GM23338 (cell line): ENCODE measurements around the gene CCL17.

Source experiments
- EZH2 ChIP-seq: fragments of 200-600 bp; sonication (generic); IDR thresholded peaks from one replicate; pipeline ENCODE4 v1.8.0; 2017; ENCODE audit warnings: antibody characterized with exemption, mild to moderate bottlenecking, low read depth; ENCODE audit not compliant: unreplicated experiment
- EZH2phosphoT487 ChIP-seq: fragments of 200-600 bp; sonication (generic); IDR thresholded peaks from one replicate; pipeline ENCODE4 v1.8.1; 2018; ENCODE audit warnings: antibody characterized with exemption; ENCODE audit not compliant: unreplicated experiment
- JUNB ChIP-seq: IDR thresholded peaks from one replicate; pipeline ENCODE4 v1.6.1; 2016; ENCODE audit warnings: antibody characterized with exemption; ENCODE audit not compliant: unreplicated experiment
- POLR2AphosphoS5 ChIP-seq: IDR thresholded peaks from 2 replicates; pipeline ENCODE4 v1.6.1; 2016; ENCODE audit warnings: antibody characterized with exemption, low read depth
- REST ChIP-seq: IDR thresholded peaks from one replicate; pipeline ENCODE4 v1.6.1; 2018; ENCODE audit warnings: antibody characterized with exemption; ENCODE audit not compliant: unreplicated experiment
- TF ChIP-seq, protein P1 (sequence below), 2 experiments: fragments of 200-600 bp in 1 of 2; sonication (generic) in 1 of 2; conservative IDR thresholded peaks; 2 replicates each; pipeline versions ENCODE4 v1.5.1 to v1.6.1; 2016 to 2017; ENCODE audit warnings: antibody characterized with exemption in 2 of 2, low read depth in 2 of 2, mild to moderate bottlenecking in 2 of 2, moderate library complexity in 1 of 2

DNA sequence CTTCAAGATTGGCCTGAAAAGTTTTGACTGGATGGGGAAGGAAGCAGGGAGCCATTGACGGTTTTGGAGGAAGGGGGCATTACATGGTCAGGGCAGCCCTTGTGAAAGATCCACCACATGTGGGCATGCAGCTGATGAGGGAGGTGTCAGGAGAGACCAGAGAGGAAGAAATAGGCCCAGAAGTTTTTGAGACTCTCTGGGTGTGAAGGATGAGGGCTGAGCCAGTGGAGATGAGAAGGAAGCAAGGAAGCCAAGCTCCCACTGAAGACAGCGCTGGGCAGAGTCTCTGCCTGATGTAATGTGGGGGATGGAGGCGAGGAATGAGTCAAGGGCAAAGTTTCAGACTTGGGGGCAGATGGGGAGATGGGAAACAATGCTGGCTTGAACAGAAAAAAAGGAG, 530 bp downstream of the CCL17 start:
- TF ChIP-seq, protein P1, sequence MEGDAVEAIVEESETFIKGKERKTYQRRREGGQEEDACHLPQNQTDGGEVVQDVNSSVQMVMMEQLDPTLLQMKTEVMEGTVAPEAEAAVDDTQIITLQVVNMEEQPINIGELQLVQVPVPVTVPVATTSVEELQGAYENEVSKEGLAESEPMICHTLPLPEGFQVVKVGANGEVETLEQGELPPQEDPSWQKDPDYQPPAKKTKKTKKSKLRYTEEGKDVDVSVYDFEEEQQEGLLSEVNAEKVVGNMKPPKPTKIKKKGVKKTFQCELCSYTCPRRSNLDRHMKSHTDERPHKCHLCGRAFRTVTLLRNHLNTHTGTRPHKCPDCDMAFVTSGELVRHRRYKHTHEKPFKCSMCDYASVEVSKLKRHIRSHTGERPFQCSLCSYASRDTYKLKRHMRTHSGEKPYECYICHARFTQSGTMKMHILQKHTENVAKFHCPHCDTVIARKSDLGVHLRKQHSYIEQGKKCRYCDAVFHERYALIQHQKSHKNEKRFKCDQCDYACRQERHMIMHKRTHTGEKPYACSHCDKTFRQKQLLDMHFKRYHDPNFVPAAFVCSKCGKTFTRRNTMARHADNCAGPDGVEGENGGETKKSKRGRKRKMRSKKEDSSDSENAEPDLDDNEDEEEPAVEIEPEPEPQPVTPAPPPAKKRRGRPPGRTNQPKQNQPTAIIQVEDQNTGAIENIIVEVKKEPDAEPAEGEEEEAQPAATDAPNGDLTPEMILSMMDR (conservative IDR thresholded peaks at IDR 0.05; ENCODE audit: low read depth in 2 of 2) = no peak
- no peak for TF ChIP-seq POLR2AphosphoS5
- no peak for TF ChIP-seq JUNB
- no peak for TF ChIP-seq EZH2
- no peak for TF ChIP-seq EZH2phosphoT487
- TF ChIP-seq REST = no peak
